GM19043 (cell line): ENCODE data around the gene AVPR1B.
A peak's percentile ranks its signal among the peaks of the same experiment; 100 is the strongest.
"Not testable (repeated sequence)": the region's sequence is repeated elsewhere in the genome, so short reads cannot be mapped to it uniquely, and the experiment has no call there.

Source experiments
- ATAC-seq: cut with Tn5 transposase; IDR thresholded peaks from one replicate; pipeline ENCODE4 v1.9.1; 2021; ENCODE audit warnings: low read depth; ENCODE audit not compliant: unreplicated experiment

AVPR1B gene

DNA sequence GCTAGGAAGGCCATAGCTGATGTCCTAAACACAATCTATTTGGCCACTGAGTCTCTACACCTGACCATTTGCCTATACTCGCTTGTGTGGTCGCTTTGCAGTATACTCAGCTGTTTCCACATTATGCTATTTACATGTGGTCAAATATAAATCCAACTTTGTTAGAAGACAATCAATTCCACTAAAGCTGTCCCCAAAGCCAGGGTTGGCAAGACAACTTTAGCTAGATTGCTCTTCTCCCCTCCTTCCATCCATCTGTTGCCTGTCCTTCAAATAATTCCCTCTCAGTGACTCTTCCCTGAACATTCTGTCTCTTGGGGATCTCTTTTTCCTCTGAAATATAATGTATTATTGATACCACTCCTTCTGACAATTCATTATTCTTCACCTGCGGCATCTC is 30.1 kb downstream of the AVPR1B start:
- ATAC-seq = no peak

DNA sequence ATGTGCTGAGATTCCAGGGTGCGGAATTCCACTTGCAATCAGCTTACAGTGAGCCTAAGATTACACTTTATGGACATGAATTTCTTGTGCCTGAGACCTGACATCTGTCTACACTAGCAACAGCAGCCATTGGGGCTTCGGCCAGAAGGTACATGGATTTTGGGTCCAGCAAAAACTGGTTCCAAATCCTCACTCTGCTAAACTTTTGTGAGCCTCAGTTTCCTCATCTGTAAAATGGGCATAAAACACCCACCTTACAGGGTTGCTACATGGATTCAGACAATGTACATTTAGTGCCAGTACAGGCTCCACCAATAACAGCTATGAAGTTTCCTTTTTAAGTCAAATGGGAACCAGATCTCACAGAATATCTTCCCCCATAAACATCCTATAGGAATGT is 33.4 kb downstream of the AVPR1B start:
- ATAC-seq = no peak

DNA sequence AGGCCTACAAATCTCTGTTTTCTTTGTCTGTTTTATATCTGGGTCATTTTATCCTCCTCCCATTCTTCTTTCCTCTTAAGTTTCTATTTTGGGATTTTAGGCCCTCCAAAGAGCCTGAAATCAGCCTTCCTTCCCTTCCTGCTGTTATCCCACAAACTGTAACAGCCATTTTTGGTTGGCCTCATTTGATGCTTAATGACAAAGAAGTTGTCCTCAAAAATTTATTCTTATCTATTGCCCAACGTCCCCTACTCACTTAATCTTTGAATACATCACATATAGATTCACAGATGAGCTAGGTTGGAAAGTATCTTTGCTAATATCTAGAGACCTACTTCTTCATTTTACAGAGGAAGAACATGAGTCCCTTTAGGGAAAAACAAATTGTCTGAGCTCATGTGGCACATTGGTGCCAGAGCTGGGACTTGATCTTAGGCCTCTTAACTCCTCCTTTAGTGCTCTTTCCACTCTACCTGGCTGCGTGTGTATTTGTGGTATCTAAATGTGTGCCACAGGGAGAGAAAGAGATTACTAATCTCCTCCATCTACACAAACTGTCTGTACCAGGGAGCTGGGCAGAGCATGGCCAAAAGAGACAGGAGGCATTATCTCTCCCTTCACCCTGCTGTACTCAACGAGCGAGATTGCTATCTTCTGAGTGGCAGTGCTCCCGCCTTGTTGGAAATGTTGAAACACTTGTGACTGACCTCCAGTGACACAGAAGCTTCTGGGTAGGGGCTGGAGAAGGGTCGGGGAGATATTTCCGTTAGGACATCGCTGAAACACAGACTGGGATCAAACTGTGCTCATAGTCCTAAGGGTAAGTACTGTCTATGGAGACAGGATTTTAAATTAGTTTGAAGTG is 34.1 kb downstream of the AVPR1B start:
- no peak for ATAC-seq

DNA sequence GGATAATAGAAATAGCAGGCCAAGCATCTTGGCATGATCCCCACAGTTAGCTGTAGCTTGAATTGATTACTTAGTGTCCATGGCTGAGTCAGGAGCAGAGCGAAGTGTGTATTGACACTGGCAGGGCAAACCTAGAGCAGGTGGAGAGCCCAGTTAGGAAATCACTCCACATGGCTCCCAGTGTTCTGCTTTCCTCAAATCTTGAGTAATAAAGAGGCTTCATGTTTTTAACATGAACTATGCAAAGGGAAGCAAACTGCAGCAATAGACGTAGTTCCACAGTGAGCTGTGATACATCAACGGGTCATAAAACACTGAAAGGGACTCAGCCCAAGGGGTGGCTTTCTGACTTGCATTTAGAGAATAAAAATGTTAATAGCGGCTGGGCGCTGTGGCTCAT is 35.3 kb downstream of the AVPR1B start:
- no peak for ATAC-seq

DNA sequence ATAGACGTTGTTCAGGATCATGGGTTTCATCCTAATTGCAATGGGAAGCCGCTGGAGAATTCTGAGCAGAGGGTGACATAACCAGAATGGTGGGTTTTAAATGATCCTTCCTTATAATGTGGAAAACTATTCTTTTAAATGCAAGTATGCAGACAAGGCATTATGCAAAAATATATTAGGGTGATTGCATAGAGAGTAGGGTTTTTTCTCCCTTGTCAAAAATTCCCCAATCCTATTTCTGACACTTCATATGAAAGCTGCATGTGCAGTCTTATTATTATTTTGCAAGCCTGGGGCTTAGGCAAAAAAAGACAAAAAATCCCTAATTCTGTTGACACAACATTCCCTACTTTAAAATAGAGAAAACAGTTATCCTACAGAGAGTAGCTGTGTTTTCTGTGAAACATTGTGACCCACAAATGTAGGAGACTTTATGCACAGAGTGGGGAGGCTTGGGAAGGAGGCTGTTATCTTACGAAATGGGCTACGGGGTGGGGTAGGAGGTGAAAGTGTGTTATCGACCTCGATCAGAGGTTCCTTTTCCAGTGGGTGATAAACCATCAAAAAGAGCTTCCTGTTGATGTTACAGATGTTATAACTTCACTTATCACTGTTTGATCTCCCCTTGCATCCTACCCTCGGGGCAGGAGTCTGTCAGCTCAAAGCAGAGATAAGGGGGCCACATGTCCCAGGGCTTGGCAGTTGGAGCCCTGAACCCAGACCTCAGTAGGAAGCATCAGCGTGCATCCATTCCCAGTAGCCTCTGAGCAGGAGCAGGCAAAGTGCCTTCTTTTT is 37.0 kb downstream of the AVPR1B start:
- no peak for ATAC-seq

DNA sequence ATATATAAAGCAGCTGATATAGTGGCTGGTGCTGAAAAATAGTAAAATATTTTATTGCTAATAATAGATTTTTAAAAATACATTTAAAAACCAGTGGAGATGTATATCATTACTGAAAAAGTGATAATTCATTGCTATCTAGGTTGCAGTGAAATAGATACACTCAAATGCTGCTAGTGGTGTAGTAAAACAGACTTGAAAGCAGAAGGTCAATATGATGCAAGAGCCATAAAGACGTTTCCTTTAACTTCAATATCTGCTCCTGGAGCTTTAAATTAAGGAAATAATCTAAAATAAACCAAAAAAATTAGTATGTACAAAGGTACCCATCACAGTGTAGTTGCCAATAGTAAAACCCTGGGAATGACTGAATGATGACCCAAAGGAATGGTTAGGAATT is 38.1 kb downstream of the AVPR1B start:
- no peak for ATAC-seq

DNA sequence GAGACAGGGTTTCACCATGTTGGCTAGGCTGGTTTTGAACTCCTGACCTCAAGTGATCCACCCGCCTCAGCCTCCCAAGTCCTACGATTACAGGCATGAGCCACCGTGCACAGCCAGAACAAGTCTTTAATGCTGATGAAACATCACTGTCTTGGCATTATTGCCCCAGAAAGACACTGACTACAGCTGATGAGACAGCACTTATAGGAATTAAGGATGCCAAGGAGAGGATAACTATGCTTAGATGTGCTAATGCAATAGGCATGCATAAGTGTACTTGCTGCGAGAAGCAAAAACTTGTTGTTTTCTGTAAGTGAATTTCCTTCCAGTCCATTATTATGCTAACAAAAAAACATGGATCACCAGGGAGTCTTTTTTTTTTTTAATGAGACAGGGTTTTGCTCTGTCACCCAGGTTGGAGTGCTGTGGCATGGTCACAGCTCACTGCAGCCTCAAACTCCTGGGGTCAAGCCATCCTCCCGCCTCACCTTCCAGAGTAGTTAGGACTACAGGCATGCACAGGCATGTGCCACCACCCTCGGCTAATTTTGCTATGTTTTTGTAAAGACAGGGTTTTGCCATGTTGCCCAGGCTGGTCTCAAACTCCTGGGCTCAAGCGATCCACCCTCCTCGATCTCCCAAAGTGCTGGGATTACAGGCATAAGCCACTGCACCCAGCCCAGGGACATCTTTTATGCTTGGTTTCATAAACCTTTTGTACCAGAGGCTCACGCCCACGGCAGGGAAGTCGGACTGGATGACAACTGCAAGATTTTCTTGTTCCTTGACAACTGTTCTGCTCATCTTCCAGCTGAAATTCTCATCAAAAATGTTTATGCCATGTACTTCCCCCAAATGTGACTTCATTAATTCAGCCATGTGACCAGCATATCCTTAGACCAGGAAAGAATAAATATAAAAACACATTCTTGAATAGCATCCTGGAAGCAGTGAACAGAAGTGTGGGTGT is 41.1 kb downstream of the AVPR1B start:
- ATAC-seq = no peak

DNA sequence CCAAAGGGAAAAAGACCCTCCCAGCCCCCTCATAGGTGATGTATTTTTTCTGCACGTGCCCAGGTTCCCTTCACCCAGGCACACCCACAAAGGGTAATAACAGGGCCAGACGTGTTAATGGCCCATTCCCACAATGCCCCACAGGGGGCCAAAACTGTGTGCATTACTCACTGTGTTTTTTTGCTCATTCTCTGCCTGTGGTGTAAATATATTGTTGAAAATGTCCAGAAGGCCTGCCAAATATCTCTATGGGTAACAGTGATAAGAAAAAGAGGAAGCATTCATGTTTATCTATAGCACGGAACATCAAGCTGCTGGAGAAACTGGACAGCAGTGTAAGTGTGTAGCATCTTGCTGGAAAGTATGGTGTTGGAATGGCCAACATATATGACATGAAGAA is 42.3 kb downstream of the AVPR1B start:
- no peak for ATAC-seq

DNA sequence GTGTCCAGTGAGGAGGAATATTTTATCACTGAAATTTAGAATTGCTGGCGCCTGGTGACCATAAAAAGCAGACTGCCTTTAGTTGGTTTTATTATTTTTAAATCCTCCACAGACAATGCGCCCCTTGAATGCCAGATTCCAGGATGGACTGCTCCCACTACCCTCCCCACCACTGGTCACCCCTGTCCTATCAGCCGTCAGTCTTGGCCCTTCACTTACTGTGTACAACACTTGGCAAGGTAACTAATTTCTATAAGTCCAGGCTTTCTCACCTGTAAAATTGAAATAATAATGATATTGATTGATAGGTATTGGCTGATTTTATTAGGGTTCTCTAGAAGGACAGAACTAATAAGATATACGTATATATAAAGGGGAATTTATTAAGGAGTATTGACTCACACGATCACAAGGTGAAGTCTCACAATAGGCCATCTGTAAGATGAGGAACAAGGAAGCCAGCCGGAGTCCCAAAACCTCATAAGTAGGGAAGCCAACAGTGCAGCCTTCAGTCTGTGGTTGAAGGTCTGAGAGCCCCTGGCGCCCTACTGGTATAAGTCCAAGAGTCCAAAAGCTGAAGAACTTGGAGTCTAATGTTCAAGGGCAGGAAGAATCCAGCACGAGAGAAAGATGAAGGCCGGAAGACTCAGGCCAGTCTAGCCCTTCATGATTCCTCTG is 46.4 kb downstream of the AVPR1B start:
- ATAC-seq = no peak

DNA sequence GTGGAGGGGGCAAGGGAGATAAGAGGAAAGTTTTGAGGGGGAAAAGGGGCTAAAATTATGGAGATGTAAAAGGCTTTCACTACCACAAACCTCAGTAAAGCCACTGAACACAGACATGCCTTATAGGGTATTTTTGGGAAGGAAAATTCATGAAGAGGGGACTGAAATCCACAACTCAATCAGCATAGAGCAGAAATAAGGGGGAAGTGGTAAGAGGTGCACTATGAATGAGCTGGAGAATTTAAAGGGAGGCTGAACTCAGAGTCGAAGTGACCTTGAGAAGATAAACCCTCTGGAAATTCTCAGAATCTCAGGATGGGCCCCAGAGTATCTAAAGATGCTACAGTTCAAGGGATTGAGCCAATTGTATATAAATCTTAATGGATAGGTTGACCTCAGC is 48.9 kb downstream of the AVPR1B start:
- ATAC-seq = no peak

DNA sequence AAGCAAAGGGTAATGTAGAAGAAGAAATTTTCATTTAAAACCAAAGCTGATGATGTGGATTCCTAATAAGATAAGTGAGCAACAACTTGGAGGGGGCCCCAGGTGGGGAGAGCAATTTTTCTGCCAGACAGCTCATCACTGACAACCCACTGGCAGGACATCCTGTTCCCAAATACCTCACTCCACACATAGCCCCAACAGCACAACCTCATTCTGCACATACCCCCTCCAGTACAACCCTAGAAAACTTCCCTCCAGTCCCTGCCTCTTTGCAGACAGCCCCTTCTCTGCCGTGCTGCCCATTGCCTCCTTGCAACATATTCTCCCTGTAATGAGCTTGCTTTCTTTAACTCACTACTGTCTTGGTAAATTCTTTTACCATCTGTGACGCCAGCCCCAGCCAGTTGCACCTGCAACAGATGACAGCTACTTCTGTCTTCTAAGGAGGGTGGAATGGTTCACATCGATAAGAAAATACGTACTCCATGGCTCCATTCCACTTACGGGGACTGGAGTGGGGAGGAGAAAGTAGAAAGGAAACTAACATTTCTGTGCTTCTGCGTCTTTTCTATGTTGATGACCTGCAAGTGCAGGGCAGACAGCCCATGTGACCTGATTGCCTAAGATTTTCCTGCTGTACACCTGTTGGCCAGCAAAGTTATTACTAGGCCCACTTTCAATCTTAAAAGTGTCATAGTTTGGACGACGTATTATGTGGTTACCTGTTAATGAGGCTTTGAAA is 49.5 kb downstream of the AVPR1B start:
- ATAC-seq = no peak

DNA sequence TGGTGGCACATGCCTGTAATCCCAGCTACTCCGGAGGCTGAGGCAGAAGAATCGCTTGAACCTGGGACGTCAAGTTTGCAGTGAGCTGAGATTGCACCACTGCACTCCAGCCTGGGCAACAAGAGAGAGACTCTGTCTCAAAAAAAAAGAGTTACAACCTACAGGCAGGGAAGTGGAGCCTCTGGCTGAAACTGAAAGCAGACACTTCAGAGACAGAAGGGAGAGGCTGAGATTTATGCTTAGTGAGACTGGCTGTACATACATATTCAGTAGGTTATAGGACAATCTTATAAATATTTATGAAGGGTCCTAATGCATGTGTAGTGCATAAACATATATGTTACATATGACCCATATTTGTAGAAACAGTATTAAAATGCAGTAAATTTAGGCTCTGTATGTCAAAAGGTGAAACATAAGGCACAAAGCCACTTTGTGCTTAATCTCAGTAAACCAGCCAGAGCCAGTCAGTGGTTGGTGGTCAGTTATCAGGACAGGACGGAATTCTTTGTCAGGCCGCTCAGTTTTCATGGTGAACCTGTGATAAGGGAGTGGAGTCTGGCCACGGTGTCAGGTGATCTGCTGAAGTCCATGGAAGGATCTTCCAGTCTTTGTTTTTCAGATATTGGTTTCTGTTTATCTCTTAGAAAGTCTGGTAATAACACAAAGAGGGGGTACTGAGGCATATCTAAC is 50.6 kb downstream of the AVPR1B start:
- ATAC-seq = peak; percentile 93

DNA sequence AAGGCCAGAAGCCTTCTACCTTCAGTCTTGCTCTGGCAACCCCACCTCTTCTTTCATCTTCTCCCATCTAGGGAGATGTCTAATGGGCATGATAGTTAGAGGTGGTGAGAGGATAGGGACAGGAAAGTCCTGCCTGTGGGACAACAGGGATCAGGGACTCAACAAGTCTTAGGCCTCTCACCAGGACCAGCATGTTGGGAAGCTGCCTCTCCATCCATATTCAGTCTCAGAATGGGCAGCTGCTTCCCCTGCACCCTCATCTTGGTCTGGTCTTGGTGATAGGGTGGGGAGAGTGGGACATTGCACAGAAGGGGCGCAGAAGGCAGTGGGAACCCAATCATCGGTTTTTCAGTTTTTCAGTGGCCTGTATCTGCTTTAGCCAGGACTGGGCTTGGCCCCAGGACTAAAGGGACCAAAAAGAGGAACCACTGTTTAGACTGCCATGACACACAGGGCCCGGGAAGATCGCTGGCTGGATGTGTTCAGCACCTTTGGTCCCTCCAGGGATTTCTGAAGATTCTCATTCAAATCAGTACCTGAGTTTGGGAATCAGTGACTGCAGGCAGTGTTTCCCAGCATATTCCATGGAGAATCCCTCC is 51.5 kb downstream of the AVPR1B start:
- no peak for ATAC-seq

DNA sequence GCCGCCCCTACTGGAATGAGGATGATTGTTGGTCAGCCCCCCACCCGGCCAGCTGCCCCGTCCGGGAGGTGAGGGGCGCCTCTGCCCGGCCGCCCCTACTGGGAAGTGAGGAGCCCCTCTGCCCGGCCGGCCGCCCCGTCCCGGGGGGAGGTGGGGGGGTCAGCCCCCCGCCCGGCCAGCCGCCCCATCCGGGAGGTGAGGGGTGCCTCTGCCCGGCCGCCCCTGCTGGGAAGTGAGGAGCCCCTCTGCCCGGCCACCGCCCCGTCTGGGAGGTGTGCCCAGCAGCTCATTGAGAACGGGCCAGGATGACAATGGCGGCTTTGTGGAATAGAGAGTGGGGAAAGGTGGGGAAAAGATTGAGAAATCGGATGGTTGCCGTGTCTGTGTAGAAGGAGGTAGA is 52.7 kb downstream of the AVPR1B start:
- ATAC-seq = not testable (repeated sequence)

DNA sequence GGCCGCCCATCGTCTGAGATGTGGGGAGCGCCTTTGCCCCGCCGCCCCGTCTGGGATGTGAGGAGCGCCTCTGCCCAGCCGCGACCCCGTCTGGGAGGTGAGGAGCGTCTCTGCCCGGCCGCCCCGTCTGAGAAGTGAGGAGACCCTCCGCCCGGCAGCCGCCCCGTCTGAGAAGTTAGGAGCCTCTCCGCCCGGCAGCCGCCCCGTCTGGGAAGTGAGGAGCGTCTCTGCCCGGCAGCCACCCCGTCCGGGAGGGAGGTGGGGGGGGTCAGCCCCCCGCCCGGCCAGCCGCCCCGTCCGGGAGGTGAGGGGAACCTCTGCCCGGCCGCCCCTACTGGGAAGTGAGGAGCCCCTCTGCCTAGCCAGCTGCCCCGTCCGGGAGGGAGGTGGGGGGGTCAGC is 53.2 kb downstream of the AVPR1B start:
- ATAC-seq = not testable (repeated sequence)

DNA sequence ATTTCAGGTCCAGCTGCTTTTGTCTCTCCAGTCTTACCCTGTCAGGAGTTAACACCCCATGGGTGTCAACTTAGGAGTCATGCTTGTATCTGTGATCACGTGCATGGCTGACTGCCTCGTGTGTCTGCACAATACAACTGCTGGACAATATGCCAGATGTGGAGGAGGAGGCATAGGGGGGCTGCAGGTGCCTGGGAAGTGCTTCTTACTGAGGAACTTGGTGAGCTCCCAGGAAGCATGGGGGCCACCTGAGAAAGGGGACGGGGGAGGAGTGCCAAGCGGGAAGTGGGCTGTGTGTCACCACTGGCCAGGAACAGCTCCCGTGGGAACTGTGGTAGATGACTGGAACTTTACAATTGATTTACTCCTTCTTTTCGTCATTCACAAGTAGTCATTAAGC is 54.7 kb downstream of the AVPR1B start:
- no peak for ATAC-seq

DNA sequence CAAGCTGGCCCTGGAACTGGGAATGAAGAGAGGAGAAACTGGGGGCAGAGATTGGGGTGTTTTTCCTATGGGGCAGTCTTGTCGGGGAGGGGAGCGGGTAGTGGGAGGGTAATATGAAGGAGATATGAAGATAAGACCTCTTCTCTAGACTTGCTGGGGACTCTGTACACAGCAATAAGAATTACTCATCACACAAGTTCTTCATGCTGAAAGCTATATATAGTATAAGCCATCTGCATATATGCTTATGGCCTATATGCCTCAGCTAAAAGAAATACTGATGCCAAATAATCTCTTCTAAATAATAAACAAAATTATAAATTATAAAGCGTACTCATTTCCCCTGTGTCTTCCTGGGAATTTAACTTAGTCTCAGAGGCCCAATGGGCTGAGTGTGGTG is 56.3 kb downstream of the AVPR1B start:
- ATAC-seq = no peak
